Brain microvascular endothelial cell (primary cell): ENCODE measurements around the gene TFB1M.

ENCODE experiments used
- DNase-seq: peaks from one replicate; pipeline ENCODE4 v3.0.0-alpha.2; 2020
- H3K27ac ChIP-seq: fragments of 250-450 bp; sonication (Bioruptor Pico); 2 replicates; pipeline ENCODE4 v1.5.1; 2020; ENCODE audit warnings: mild to moderate bottlenecking, moderate library complexity
- H3K27me3 ChIP-seq: fragments of 250-450 bp; sonication (Bioruptor Pico); replicated peaks from 2 replicates; pipeline ENCODE4 v1.5.1; 2020; ENCODE audit warnings: mild to moderate bottlenecking
- H3K36me3 ChIP-seq: fragments of 250-450 bp; sonication (Bioruptor Pico); replicated peaks from 2 replicates; pipeline ENCODE4 v1.5.1; 2020; ENCODE audit warnings: mild to moderate bottlenecking
- H3K4me3 ChIP-seq: 2 replicates; pipeline ENCODE4 v1.5.1; 2011; ENCODE audit warnings: low read depth, mild to moderate bottlenecking, control low read depth, low read length, moderate library complexity
- CTCF ChIP-seq: IDR thresholded peaks from 2 replicates; pipeline ENCODE4 v1.5.1; 2011; ENCODE audit warnings: low read depth, mild to moderate bottlenecking, moderate library complexity, low read length, control low read depth, inconsistent platforms; ENCODE audit errors: missing control alignments
- in situ Hi-C: cut with HindIII; loops from 2 replicates; pipeline ENCODE4 v1.10.0; 2017; ENCODE audit warnings: low sequenced_read_pairs, low pct_ligation_motif_present

TFB1M gene

GRCh38 chr6:155252581-155252980 is 61.7 kb downstream of the TFB1M start:
- no peak for DNase-seq
- Histone ChIP-seq H3K27ac (no peak overlapping the region), H3K27me3 (no peaks in the 10 kb centered on the region), H3K36me3 (peaks cover 29% of the 10 kb centered on the region), H3K4me3 (no peak overlapping the region)
- in situ Hi-C loops: loop anchor here (25.0 kb wide), 1 partner anchor 315 kb away; no protein-coding TSS in a partner anchor
- no peak for TF ChIP-seq CTCF

GRCh38 chr6:155250701-155251381 is 63.4 kb downstream of the TFB1M start:
- Histone ChIP-seq H3K27ac (no peak overlapping the region), H3K36me3 (peaks cover 22% of the 10 kb centered on the region), H3K4me3 (no peak overlapping the region), H3K27me3 (no peaks in the 10 kb centered on the region)
- DNase-seq: no peak
- TF ChIP-seq CTCF: no peak
- in situ Hi-C loops: loop anchor here (25.0 kb wide), 1 partner anchor 314 kb away; no protein-coding TSS in a partner anchor

- Histone ChIP-seq H3K27me3 (no peaks in the 10 kb centered on the region), H3K27ac (peak overlapping the region; percentile 94), H3K4me3 (no peak overlapping the region), H3K36me3 (peaks cover 5% of the 10 kb centered on the region)
- peak; percentile 87 for TF ChIP-seq CTCF
- in situ Hi-C loops: no loop called here
- DNase-seq: peak; percentile 90
Observed at GRCh38 chr6:155248008-155249001, 66.0 kb downstream of the TFB1M start.

GRCh38 chr6:155247618-155248007 is 66.7 kb downstream of the TFB1M start:
- DNase-seq: peak; percentile 91
- TF ChIP-seq CTCF: no peak
- Histone ChIP-seq H3K4me3 (no peak overlapping the region), H3K27ac (peak overlapping the region; percentile 94), H3K36me3 (peaks cover 1% of the 10 kb centered on the region), H3K27me3 (no peaks in the 10 kb centered on the region)
- in situ Hi-C loops: no loop called here

- peak overlapping the region; percentile 94 for H3K27ac ChIP-seq
- TF ChIP-seq CTCF: no peak
- no peak overlapping the region for H3K4me3 ChIP-seq
- no peaks in the 10 kb centered on the region for H3K27me3 ChIP-seq
- in situ Hi-C loops: no loop called here
- no peaks in the 10 kb centered on the region for H3K36me3 ChIP-seq
- DNase-seq: no peak
Observed at GRCh38 chr6:155246825-155247224, 67.5 kb downstream of the TFB1M start.
